MM.1S (cell line): Measurements from ENCODE around the gene HNF4A.

Experiments
- DNase-seq: peaks from one replicate; pipeline ENCODE4 v3.0.0-alpha.2; 2015
- H2AFZ ChIP-seq: fragments of 300-600 bp; sonication (generic); 2 replicates; pipeline ENCODE4 v1.6.0; 2016; ENCODE audit warnings: antibody characterized with exemption, low read length
- H3F3A ChIP-seq: fragments of 300-600 bp; sonication (generic); 2 replicates; pipeline ENCODE4 v1.6.1; 2016; ENCODE audit warnings: mild to moderate bottlenecking, antibody characterized with exemption, low read length, moderate library complexity, mixed read lengths; ENCODE audit not compliant: insufficient read depth
- H3K27ac ChIP-seq: fragments of 300-600 bp; sonication (generic); 2 replicates; pipeline ENCODE4 v1.5.1; 2016; ENCODE audit warnings: mild to moderate bottlenecking, low read length
- H3K27me3 ChIP-seq: fragments of 300-600 bp; sonication (generic); replicated peaks from 2 replicates; pipeline ENCODE4 v1.6.0; 2016; ENCODE audit warnings: low read length; ENCODE audit not compliant: insufficient read depth
- H3K36me3 ChIP-seq: fragments of 300-600 bp; sonication (generic); replicated peaks from 2 replicates; pipeline ENCODE4 v1.6.1; 2016; ENCODE audit warnings: mild to moderate bottlenecking, low read length, mixed read lengths; ENCODE audit not compliant: insufficient read depth
- H3K4me1 ChIP-seq: fragments of 300-600 bp; sonication (generic); 2 replicates; pipeline ENCODE4 v1.6.1; 2016; ENCODE audit warnings: low read length, mixed read lengths
- H3K4me2 ChIP-seq: fragments of 300-600 bp; sonication (generic); 2 replicates; pipeline ENCODE4 v1.6.0; 2016; ENCODE audit warnings: low read depth, low read length
- H3K4me3 ChIP-seq: fragments of 300-600 bp; sonication (generic); 2 replicates; pipeline ENCODE4 v1.5.1; 2016; ENCODE audit warnings: low read length, mixed read lengths
- H3K79me2 ChIP-seq: fragments of 300-600 bp; sonication (generic); 2 replicates; pipeline ENCODE4 v1.6.1; 2016; ENCODE audit warnings: mixed run types, low read length, mixed read lengths
- H3K9ac ChIP-seq: fragments of 300-600 bp; sonication (generic); 2 replicates; pipeline ENCODE4 v1.6.1; 2016; ENCODE audit warnings: low read length, mixed read lengths
- H3K9me2 ChIP-seq: fragments of 300-600 bp; sonication (generic); replicated peaks from 2 replicates; pipeline ENCODE4 v1.6.1; 2016; ENCODE audit warnings: mild to moderate bottlenecking, low read length, mixed read lengths; ENCODE audit not compliant: insufficient read depth
- H3K9me3 ChIP-seq: fragments of 300-600 bp; sonication (generic); replicated peaks from 2 replicates; pipeline ENCODE4 v1.6.1; 2016; ENCODE audit warnings: mild to moderate bottlenecking, low read length, mixed read lengths; ENCODE audit not compliant: insufficient read depth
- H4K20me1 ChIP-seq: fragments of 300-600 bp; sonication (generic); 2 replicates; pipeline ENCODE4 v1.6.1; 2016; ENCODE audit warnings: mild to moderate bottlenecking, low read length, moderate library complexity, mixed read lengths; ENCODE audit not compliant: insufficient read depth
- EZH2 ChIP-seq: fragments of 300-600 bp; sonication (generic); optimal IDR thresholded peaks from 2 replicates; pipeline ENCODE3; 2017; ENCODE audit warnings: low read depth, mild to moderate bottlenecking, antibody characterized with exemption, low read length, mixed read lengths
- EZH2phosphoT487 ChIP-seq: fragments of 300-600 bp; sonication (generic); IDR thresholded peaks from 2 replicates; pipeline ENCODE4 v1.6.1; 2018; ENCODE audit warnings: antibody characterized with exemption, low read length
- TF ChIP-seq, protein P1 (sequence below): fragments of 300-600 bp; sonication (generic); IDR thresholded peaks from 2 replicates; pipeline ENCODE4 v1.5.1; 2016; ENCODE audit warnings: antibody characterized with exemption, low read length, mixed read lengths

Gene HNF4A

DNA sequence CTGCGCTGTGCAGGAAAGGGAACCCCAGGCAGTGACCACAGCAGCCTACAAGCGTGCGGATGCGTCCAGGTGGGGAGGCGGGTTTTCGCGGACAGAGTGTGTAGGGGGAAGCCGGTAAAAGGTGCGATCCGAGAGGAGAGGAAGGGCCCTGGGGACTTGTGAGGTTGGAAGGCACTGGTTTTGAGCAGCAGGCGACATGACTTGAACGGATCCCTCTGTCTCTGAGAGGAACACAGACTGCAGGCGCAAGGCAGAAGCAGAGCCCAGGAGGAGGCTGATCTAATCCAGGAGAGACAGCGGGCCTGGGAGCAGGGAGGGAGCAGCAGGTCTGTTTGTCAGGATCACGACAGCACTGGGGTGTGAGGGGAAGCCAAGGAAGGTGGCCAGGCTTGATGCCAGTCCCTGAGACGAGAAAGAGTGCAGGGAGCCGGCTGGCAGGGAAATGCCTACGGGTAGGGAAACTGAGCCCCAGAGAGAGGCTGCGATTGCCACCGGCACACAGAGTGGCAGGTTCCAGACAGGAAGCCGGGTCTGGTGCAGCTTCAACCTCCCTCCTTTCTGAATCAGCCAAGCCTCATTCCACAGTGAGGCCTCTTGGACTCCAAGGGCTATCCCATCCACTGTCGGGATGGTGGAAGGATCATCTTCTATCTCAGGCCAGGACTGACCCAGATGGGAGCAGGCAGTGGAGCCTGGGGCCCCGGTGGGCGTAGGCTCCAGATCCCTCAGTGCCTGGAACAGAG lies 57.1 kb downstream of the HNF4A start:
- Histone ChIP-seq H3K4me1 (no peaks in the 10 kb centered on the region), H3K9ac (no peak overlapping the region), H3K9me3 (no peaks in the 10 kb centered on the region), H3K27ac (no peak overlapping the region), H3F3A (no peaks in the 10 kb centered on the region), H3K27me3 (no peaks in the 10 kb centered on the region; the same call in 1 of the 2 replicates), H3K9me2 (no peaks in the 10 kb centered on the region), H3K4me3 (no peak overlapping the region), H4K20me1 (no peaks in the 10 kb centered on the region), H3K4me2 (no peak overlapping the region), H3K36me3 (no peaks in the 10 kb centered on the region), H2AFZ (no peak overlapping the region), H3K79me2 (no peaks in the 10 kb centered on the region)
- TF ChIP-seq EZH2 (no peak), EZH2phosphoT487 (no peak)
- TF ChIP-seq, protein P1, sequence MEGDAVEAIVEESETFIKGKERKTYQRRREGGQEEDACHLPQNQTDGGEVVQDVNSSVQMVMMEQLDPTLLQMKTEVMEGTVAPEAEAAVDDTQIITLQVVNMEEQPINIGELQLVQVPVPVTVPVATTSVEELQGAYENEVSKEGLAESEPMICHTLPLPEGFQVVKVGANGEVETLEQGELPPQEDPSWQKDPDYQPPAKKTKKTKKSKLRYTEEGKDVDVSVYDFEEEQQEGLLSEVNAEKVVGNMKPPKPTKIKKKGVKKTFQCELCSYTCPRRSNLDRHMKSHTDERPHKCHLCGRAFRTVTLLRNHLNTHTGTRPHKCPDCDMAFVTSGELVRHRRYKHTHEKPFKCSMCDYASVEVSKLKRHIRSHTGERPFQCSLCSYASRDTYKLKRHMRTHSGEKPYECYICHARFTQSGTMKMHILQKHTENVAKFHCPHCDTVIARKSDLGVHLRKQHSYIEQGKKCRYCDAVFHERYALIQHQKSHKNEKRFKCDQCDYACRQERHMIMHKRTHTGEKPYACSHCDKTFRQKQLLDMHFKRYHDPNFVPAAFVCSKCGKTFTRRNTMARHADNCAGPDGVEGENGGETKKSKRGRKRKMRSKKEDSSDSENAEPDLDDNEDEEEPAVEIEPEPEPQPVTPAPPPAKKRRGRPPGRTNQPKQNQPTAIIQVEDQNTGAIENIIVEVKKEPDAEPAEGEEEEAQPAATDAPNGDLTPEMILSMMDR: no peak
- no peak for DNase-seq

DNA sequence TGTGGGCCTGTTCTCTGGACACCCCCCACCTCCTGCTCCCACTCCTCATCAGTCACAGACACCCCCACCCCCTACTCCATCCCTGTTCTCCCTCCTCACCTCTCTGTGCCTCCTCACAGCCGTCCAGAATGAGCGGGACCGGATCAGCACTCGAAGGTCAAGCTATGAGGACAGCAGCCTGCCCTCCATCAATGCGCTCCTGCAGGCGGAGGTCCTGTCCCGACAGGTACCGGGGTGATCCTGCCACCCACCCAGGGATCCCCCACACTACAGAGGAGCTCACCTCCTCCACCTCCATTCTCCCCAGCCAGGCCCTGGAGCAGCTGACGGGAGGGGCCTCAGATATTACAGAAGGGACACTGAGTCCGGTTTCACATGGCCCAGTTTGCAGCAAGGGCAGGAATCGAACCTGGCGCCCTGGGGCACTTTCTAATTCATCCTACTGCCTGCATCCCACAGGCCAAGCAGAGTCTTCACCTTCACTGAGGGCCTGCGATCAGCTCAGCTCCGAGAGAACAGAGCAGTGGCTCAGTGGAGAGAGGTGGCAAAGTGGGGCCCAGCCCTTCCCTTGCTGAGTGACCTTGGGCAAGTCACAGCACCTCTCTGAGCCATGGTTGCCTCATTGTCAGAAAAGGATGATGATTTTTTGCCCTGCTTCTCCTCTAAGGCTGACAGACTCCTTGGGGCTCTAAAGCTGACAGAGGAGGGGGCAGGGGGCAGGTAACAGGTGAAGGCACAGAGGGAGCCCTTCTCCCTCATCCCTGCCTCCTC lies 58.3 kb downstream of the HNF4A start:
- TF ChIP-seq, protein P1: no peak
- TF ChIP-seq EZH2phosphoT487: no peak
- TF ChIP-seq EZH2: no peak
- no peak for DNase-seq
- no peak overlapping the region for H3K4me2 ChIP-seq

DNA sequence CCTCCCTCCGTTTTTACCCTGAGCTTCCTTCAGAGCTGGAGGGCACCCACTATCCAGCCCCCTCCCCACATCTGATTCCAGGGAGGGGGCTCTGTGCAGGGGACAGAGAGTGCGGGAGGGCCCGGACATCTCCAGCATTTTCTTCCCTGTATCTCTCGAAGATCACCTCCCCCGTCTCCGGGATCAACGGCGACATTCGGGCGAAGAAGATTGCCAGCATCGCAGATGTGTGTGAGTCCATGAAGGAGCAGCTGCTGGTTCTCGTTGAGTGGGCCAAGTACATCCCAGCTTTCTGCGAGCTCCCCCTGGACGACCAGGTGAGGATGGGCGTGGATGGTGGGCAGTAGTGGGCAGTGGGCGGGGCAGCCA lies 58.8 kb downstream of the HNF4A start:
- no peaks in the 10 kb centered on the region for H3K9me3 ChIP-seq
- no peak overlapping the region for H2AFZ ChIP-seq
- TF ChIP-seq EZH2: no peak
- TF ChIP-seq EZH2phosphoT487: no peak
- TF ChIP-seq, protein P1: no peak
- H3K9me2 ChIP-seq: no peaks in the 10 kb centered on the region
- no peaks in the 10 kb centered on the region for H3F3A ChIP-seq
- H4K20me1 ChIP-seq: no peaks in the 10 kb centered on the region
- H3K9ac ChIP-seq: no peak overlapping the region
- H3K4me3 ChIP-seq: no peak overlapping the region
- H3K4me2 ChIP-seq: no peak overlapping the region
- H3K79me2 ChIP-seq: no peaks in the 10 kb centered on the region
- H3K4me1 ChIP-seq: no peaks in the 10 kb centered on the region
- no peak overlapping the region for H3K27ac ChIP-seq
- H3K27me3 ChIP-seq: no peaks in the 10 kb centered on the region; the same call in 1 of the 2 replicates
- H3K36me3 ChIP-seq: no peaks in the 10 kb centered on the region
- DNase-seq: no peak

More for the DNA sequence above, 58.3 kb downstream of the HNF4A start:
- Histone ChIP-seq H3K27ac (no peak overlapping the region), H3F3A (no peaks in the 10 kb centered on the region), H3K9ac (no peak overlapping the region), H3K9me2 (no peaks in the 10 kb centered on the region), H4K20me1 (no peaks in the 10 kb centered on the region), H3K4me3 (no peak overlapping the region), H3K79me2 (no peaks in the 10 kb centered on the region), H3K9me3 (no peaks in the 10 kb centered on the region), H3K27me3 (no peaks in the 10 kb centered on the region; the same call in 1 of the 2 replicates), H2AFZ (no peak overlapping the region), H3K36me3 (no peaks in the 10 kb centered on the region), H3K4me1 (no peaks in the 10 kb centered on the region)
